Esophagus muscularis mucosa (tissue), 4 donors: ENCODE measurements around the gene CCNF. TPM values are rescaled to one million over a fixed set of nuclear protein-coding genes. Genes with fewer than 3 reads are reported as not detected.

Experiments
- DNase-seq: peaks from one replicate; pipeline ENCODE4 v3.0.0-alpha.2; 2017; ENCODE audit errors: extremely low spot score
- H3K27ac ChIP-seq, 4 donors: fragments of 200-600 bp; sonication (generic); replicated peaks in 1 of 4; 1 replicate in 3 of 4; 2 replicates in 1 of 4; pipeline ENCODE4 v1.5.1; 2016 to 2019; ENCODE audit warnings: mild to moderate bottlenecking in 1 of 4
- H3K27me3 ChIP-seq, 4 donors: fragments of 200-600 bp; sonication (generic); one replicate each; pipeline versions ENCODE4 v1.5.1 to v1.6.0; 2016 to 2019
- H3K36me3 ChIP-seq, 4 donors: fragments of 200-600 bp; sonication (generic); one replicate each; pipeline ENCODE4 v1.5.1; 2016 to 2019
- H3K4me1 ChIP-seq, 4 donors: fragments of 200-600 bp; sonication (generic); one replicate each; pipeline ENCODE4 v1.5.1; 2016 to 2019
- H3K4me3 ChIP-seq, 4 donors: fragments of 200-600 bp; sonication (generic); 1 replicate in 2 of 4; 2 replicates in 2 of 4; pipeline ENCODE4 v1.5.1; 2016 to 2019; ENCODE audit warnings: mild to moderate bottlenecking in 4 of 4, moderate library complexity in 1 of 4
- H3K9me3 ChIP-seq, 4 donors: fragments of 200-600 bp; sonication (generic); 1 replicate in 3 of 4; 2 replicates in 1 of 4; pipeline ENCODE4 v1.5.1; 2016 to 2019
- EP300 ChIP-seq: sonication (generic); formaldehyde crosslinking; IDR thresholded peaks from one replicate; pipeline ENCODE4 v1.6.1; 2017; ENCODE audit warnings: antibody characterized with exemption
- POLR2A ChIP-seq: fragments of 450-650 bp; IDR thresholded peaks from one replicate; pipeline ENCODE4 v1.6.1; 2017; ENCODE audit warnings: antibody characterized with exemption, moderate library complexity, mild to moderate bottlenecking, low read depth
- POLR2AphosphoS5 ChIP-seq, 2 donors: sonication (generic); formaldehyde crosslinking; IDR thresholded peaks; one replicate each; pipeline ENCODE4 v1.6.1; 2017; ENCODE audit warnings: antibody characterized with exemption in 2 of 2
- WGBS: methylation state at CpG from one replicate; pipeline ENCODE4 v1.1.5; 2018; 5-methylcytosine and 5-hydroxymethylcytosine counted together
- intact Hi-C: fragments of 100-400 bp; cut with DNase I; formaldehyde crosslinking; loops from one replicate; pipeline ENCODE4 v1.15.1; 2023
- total RNA-seq, 4 donors: library from RNA; depleted of rRNA; stranded (reverse); fragments of >200 nt; gene quantifications; one replicate each; pipeline versions ENCODE4 v1.1.0 to v1.2.1, GENCODE V29; 2016
- TF ChIP-seq, protein P1 (sequence below), 3 experiments: fragments of 200-600 bp in 2 of 3; fragments of 450-650 bp in 1 of 3; sonication (generic) in 2 of 3; IDR thresholded peaks; one replicate each; pipeline ENCODE4 v1.5.1; 2017 to 2019; ENCODE audit warnings: antibody characterized with exemption in 3 of 3, mild to moderate bottlenecking in 2 of 3, moderate library complexity in 1 of 3

Gene CCNF
- total RNA-seq, 4 donors from 2014 or later, result 0.83 to 2.5 (median 1.5) TPM

DNA sequence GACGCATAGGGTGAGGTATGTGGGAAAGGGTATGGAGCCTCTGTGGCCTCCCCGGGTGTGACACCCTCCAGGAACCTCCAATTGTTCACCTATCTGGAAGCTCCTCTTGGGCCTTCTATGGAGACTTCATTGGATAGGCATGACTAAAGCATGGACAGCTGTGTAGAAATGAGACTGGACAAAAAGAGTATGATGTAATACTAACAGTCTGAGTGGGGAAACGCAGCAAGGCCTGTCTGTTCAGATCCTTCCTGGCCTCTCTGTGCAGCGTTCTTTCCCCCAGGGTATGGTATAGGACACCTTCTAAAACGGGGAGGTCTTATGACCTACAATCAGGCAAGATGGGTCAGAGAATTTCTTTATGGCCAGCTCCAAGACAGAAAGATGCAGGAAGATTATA, 30.7 kb upstream of the CCNF start:
- TF ChIP-seq POLR2AphosphoS5 (IDR thresholded peaks at IDR 0.05) (no peak), EP300 (no peak), POLR2A (no peak)
- TF ChIP-seq, protein P1, sequence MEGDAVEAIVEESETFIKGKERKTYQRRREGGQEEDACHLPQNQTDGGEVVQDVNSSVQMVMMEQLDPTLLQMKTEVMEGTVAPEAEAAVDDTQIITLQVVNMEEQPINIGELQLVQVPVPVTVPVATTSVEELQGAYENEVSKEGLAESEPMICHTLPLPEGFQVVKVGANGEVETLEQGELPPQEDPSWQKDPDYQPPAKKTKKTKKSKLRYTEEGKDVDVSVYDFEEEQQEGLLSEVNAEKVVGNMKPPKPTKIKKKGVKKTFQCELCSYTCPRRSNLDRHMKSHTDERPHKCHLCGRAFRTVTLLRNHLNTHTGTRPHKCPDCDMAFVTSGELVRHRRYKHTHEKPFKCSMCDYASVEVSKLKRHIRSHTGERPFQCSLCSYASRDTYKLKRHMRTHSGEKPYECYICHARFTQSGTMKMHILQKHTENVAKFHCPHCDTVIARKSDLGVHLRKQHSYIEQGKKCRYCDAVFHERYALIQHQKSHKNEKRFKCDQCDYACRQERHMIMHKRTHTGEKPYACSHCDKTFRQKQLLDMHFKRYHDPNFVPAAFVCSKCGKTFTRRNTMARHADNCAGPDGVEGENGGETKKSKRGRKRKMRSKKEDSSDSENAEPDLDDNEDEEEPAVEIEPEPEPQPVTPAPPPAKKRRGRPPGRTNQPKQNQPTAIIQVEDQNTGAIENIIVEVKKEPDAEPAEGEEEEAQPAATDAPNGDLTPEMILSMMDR (IDR thresholded peaks at IDR 0.05), result no peak
- Histone ChIP-seq H3K4me1 (no peaks in the 10 kb centered on the region), H3K27ac (no peak overlapping the region), H3K4me3 (no peak overlapping the region), H3K36me3 (no peaks in the 10 kb centered on the region), H3K9me3 (no peaks in the 10 kb centered on the region), H3K27me3 (no peaks in the 10 kb centered on the region)
- no peak for DNase-seq
- intact Hi-C loops, result no loop called here
- WGBS, result 83% methylated on average over 5 of the region's 5 CpGs

DNA sequence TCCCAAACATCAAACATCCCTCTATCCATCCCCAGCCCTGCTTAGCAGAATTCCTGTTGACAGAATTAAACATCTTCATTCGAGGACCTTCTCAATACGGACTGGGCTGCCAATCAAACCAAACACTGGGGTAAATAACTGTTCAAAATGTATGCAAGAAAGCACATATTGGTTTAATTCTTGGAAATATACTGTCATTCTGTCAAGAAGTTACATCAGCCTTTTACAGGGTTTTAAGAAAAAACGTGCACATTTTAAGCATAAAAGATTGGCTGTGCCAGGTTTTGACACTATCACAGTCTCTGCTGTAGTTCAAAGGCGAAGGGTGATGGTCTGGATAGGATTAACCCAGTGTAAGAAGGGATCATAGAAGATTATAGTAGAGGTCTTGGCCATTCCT, 25.1 kb upstream of the CCNF start:
- no peaks in the 10 kb centered on the region for H3K9me3 ChIP-seq
- no peaks in the 10 kb centered on the region for H3K36me3 ChIP-seq
- no peaks in the 10 kb centered on the region for H3K4me1 ChIP-seq
- no peak overlapping the region for H3K4me3 ChIP-seq
- H3K27ac ChIP-seq, result no peak overlapping the region
- DNase-seq, result no peak
- intact Hi-C loops, result no loop called here
- H3K27me3 ChIP-seq, result no peaks in the 10 kb centered on the region
- 60% methylated on average over 4 of the region's 4 CpGs for WGBS
- TF ChIP-seq POLR2A, result no peak
- TF ChIP-seq POLR2AphosphoS5 (IDR thresholded peaks at IDR 0.05), result no peak
- TF ChIP-seq, protein P1 (IDR thresholded peaks at IDR 0.05), result no peak
- TF ChIP-seq EP300, result no peak

DNA sequence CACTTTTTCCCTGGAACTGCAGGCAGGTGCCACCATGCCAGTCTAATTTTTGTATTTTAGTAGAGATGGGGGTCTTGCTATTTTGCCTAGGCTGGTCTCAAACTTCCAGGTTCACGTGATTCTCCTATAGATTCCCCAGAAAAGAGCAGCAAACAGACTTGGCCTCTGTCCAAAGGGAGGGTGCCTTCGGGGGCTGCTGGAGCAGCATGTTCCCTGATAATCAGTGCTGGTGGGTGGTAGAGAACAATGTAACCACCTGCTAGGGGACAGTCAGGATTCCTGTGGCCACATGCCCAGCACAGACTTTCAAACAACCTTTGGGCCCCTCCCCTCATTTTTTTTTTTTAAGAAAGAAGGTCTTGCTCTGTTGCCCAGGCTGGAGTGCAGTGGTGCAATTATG, 14.2 kb upstream of the CCNF start:
- TF ChIP-seq POLR2AphosphoS5 (IDR thresholded peaks at IDR 0.05) (no peak), EP300 (no peak), POLR2A (no peak)
- TF ChIP-seq, protein P1 (IDR thresholded peaks at IDR 0.05), result no peak
- Histone ChIP-seq H3K4me3 (no peak overlapping the region), H3K27me3 (peaks cover 0 to 21% (median 0%) of the 10 kb centered on the region in 4 donors), H3K36me3 (no peaks in the 10 kb centered on the region), H3K4me1 (no peaks in the 10 kb centered on the region), H3K9me3 (no peaks in the 10 kb centered on the region), H3K27ac (no peak overlapping the region)
- WGBS, result 40% methylated on average over 1 of the region's 2 CpGs
- intact Hi-C loops, result no loop called here
- no peak for DNase-seq

DNA sequence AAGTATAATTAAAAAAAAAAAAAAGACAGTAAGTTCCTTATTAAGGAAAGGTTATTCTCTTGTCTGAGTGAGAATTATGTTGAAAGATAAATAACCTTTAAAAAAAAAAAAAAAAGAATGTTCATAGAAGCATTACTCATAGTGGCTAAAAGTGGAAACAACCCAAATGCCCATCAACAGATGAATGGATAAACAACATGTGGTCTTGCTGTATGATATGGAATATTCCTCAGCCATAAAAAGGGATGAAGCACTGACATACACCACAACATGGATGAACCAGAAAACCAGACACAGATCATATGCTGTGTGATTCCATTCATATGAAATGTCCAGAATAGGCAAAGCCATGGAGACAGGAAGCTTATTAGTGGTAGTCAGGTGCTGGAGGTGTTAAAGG, 9.2 kb upstream of the CCNF start:
- no peaks in the 10 kb centered on the region for H3K9me3 ChIP-seq
- no peak for DNase-seq
- H3K4me1 ChIP-seq, result no peaks in the 10 kb centered on the region
- TF ChIP-seq, protein P1 (IDR thresholded peaks at IDR 0.05), result no peak
- TF ChIP-seq POLR2AphosphoS5 (IDR thresholded peaks at IDR 0.05), result no peak
- intact Hi-C loops, result loop anchor here (5.0 kb wide), 1 partner anchor 78 kb away; the partner anchor contains the start of gene ABCA3
- no peak overlapping the region for H3K27ac ChIP-seq
- peaks cover 0 to 15% (median 0%) of the 10 kb centered on the region in 4 donors for H3K27me3 ChIP-seq
- no peaks in the 10 kb centered on the region for H3K36me3 ChIP-seq
- H3K4me3 ChIP-seq, result no peak overlapping the region

DNA sequence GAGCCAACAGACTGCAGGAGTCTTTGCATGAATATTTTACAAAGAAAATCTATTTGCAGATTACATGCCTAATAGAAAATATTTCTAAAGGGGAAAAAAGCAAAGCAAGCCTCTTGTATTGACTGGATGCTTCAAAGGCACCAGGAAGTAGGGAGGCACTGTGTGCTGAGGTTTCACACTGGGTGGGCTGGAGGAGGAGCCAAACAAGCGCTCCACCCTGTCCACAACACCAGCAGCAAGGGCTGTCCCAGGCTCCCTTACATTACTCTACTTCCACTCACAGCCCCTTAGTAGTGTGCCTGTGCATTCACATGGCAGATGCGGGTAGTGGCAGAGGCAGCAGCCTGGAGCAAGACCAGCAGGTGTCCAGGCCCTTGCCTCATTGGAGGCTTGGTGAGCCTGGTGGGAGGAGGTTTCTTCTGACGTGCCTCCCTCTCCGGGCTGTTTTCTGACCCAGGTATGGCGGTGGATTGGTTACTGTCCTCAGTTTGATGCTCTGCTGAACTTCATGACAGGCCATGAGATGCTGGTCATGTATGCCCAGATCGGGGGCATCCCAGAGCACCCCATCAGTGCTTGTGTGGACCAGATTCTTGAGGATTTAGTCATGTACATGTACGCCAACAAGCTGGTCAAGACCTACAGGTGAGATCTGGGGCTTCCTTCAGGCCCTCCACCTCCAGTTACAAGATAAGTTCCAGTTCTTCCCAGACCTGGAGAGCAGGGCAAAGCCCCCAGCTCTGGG, 7.0 kb upstream of the CCNF start:
- intact Hi-C loops, result loop anchor here (5.0 kb wide), 1 partner anchor 80 kb away; the partner anchor contains the start of gene ABCA3

More for the DNA sequence above, 7.0 kb upstream of the CCNF start:
- H3K4me3 ChIP-seq, result no peak overlapping the region
- no peak overlapping the region for H3K27ac ChIP-seq
- TF ChIP-seq, protein P1 (IDR thresholded peaks at IDR 0.05), result no peak
- TF ChIP-seq POLR2AphosphoS5 (IDR thresholded peaks at IDR 0.05) (no peak), EP300 (no peak), POLR2A (no peak)
- DNase-seq, result no peak
- no peaks in the 10 kb centered on the region for H3K27me3 ChIP-seq
- no peaks in the 10 kb centered on the region for H3K4me1 ChIP-seq
- WGBS, result 82% methylated on average over 4 of the region's 7 CpGs
- no peaks in the 10 kb centered on the region for H3K36me3 ChIP-seq
- H3K9me3 ChIP-seq, result no peaks in the 10 kb centered on the region
